ENCODE data around the gene PGPEP1.
A peak's percentile ranks its signal among the peaks of the same experiment; 100 is the strongest.
"Not testable (repeated sequence)": the region's sequence is repeated elsewhere in the genome, so short reads cannot be mapped to it uniquely, and the experiment has no call there.

PGPEP1 gene

DNA sequence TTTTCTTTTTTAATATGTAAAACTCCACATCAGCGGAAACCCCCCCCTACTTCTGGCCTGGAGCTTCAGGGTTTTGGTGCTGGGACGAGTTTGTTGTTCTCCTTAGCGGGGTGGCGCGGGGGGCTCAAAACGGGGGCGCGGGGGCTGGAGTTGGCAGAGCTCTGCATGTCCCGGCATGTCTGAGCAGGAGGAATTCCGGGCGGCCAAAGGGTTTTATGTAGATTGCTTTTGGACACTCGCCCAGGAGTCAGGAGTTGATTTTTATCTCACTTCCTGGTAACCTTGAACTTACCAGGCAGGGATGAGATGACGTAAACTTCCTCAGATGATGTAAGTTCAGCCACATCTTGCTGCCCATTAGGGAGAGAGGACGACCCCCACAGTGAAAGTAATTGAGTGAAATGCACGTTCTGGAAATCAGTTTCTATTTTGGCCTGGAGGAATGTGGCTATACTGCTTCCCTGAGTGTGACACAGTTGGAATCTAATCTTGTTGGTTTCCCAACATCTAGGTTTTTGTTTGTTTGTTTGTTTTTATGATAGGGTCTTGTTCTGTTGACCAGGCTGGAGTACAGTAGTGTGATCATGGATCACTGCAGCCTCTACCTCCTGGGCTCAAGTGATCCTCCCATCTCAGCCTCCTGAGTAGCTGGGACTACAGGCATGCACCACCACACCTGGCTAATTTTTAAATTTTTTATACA, 24.6 kb downstream of the PGPEP1 start:
- DNase-seq, result no peak

DNA sequence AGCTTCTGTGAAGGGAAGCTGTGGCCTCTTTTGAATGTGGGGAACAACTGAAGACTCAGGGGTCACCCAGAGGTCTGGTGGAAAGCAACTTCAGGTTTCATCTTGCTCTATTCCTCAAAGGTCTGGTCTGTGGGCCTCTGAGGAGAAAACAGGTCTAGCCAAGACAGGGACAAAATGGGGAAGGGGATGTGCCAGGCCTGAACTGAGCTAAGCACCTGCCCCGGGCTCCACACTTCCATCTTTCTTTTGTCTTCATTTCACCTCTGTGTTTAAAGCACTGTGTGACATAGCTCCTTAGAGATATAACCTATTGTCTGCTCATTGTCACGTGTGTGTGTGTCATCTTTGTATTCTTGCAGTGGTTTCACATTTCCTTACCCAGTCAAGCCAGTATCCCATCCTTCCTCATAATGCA, 25.6 kb downstream of the PGPEP1 start:
- no peak for DNase-seq

DNA sequence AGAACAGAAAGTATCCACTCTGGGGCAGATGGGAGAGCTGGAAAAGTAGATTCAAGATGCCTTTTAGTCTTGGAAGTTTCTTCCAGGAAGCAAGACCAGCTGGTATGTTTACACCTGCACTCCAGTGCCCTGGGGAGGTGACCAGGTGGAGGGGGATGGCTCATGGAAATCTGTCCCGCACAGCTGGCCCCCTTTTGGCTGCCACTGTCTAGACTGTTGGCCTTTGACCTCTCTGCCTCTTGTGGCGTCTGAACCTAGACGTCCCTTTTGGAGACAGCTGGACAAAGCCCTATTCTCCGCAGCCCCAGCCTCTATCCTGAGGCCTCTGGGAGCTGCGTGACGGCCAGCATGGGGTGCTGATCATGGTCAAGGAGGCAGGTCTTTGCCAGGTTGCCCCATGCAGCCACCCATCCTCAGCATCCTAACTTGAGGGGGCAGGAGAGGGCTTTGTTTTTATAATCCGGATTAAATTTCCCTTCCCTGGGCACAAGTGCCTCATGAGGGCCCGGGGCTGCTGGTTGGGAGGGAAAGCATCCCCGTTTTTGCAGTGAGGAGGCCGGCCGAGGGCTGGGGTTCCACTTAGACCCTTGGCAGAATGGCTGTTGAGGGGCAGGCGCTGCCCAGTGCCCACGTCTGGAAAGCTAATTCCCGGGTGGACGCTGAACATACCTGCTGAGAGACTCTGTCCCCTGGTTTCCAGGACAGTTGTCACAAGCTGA, 28.3 kb downstream of the PGPEP1 start:
- DNase-seq, result no peak

- DNase-seq, result no peak
Measured at GRCh38 chr19:18373407-18373891, 33.1 kb downstream of the PGPEP1 start.

GRCh38 chr19:18373892-18374629, 33.7 kb downstream of the PGPEP1 start:
- no peak for DNase-seq

- no peak for DNase-seq
Measured at GRCh38 chr19:18377026-18377425, 36.6 kb downstream of the PGPEP1 start.

- DNase-seq, result no peak
Measured at GRCh38 chr19:18379803-18380747, 39.7 kb downstream of the PGPEP1 start.

DNA sequence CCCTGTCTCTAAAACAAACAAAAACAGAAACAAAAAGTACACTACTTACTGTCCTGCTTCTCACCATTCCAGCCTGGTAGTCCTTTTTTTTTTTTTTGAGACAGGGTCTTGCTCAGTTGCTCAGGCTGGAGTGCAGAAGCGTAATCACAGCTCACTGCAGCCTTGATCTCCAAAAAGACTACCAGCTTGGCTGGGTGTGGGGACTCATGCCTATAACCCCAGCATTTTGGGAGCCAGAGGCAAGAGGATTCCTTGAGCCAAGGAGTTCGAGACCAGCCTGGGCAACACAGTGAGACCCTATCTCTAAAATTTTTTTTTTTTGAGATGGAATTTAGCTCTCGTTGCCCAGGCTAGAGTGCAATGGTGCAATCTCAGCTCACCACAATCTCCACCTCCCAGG, 40.4 kb downstream of the PGPEP1 start:
- DNase-seq, result no peak

DNA sequence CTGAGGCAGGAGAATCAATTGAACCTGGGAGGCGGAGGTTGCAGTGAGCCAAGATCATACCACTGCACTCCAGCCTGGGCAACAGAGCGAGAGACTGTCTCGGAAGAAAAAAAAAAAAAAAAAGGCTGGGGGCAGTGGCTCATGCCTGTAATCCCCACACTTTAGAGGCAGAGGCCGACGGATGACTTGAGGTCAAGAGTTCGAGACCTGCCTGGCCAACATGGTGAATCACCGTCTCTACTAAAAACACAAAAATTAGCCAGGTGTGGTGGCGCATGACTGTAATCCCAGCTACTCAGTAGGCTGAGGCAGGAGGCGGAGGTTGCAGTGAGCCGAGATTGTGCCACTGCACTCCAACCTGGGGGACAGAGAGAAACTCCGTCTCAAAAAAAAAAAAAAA, 43.2 kb downstream of the PGPEP1 start:
- not testable (repeated sequence) for DNase-seq

GRCh38 chr19:18384775-18385174, 44.4 kb downstream of the PGPEP1 start:
- no peak for DNase-seq

DNA sequence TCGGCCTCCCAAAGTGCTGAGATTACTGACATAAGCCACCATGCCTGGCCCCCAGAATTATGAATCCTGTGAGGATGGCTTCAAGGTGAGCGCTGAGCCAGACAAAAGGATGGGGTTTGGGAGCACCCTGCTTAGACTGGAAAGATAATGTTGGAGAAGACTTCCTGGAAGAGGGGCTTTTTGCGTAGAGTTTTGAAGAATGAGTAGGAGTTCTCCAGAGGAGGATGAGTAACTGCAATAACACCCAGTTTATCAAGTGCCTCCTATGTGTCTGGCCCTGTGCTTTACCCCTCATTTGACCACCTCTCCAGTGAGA, 44.9 kb downstream of the PGPEP1 start:
- no peak for DNase-seq

- DNase-seq, result no peak
Measured at GRCh38 chr19:18385675-18386542, 45.5 kb downstream of the PGPEP1 start, which contains the start of gene GDF15. Gene GDF15 (plus strand): TSS chr19:18386158. CDS start chr19:18386190, 32 bp downstream.

- no peak for DNase-seq
Measured at GRCh38 chr19:18386543-18387271, 46.3 kb downstream of the PGPEP1 start.

GRCh38 chr19:18388100-18388959, 47.9 kb downstream of the PGPEP1 start:
- DNase-seq, result peak; percentile 58

DNA sequence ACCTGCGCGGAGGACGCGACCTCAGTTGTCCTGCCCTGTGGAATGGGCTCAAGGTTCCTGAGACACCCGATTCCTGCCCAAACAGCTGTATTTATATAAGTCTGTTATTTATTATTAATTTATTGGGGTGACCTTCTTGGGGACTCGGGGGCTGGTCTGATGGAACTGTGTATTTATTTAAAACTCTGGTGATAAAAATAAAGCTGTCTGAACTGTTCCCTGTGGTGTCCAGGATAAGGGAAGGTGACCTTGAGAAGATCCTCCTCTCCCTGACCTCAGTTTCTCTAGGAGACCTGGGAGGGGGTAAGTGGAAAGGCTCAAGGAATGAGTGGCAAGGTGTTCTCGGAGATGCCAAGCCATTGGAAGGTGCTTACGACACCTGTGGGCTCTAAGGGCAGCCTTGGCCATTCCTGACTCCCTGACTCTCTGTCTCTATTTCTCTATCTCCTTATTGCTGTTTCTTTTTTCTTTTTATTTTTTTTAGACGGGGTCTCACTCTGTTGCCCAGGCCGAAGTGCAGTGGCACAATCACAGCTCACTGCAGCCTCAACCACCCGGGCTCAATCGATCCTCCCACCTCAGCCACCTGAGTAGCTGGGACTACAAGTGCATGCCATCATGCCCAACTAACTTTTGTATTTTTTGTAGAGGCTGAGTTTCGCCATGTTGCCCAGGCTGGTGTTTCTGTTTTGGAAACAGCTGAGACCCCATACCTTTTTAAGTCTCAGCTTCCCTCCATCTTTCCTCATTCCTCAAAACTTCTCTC, 48.7 kb downstream of the PGPEP1 start:
- no peak for DNase-seq

GRCh38 chr19:18389726-18390064, 49.3 kb downstream of the PGPEP1 start:
- no peak for DNase-seq

GRCh38 chr19:18390065-18390907, 49.9 kb downstream of the PGPEP1 start:
- DNase-seq, result no peak

DNA sequence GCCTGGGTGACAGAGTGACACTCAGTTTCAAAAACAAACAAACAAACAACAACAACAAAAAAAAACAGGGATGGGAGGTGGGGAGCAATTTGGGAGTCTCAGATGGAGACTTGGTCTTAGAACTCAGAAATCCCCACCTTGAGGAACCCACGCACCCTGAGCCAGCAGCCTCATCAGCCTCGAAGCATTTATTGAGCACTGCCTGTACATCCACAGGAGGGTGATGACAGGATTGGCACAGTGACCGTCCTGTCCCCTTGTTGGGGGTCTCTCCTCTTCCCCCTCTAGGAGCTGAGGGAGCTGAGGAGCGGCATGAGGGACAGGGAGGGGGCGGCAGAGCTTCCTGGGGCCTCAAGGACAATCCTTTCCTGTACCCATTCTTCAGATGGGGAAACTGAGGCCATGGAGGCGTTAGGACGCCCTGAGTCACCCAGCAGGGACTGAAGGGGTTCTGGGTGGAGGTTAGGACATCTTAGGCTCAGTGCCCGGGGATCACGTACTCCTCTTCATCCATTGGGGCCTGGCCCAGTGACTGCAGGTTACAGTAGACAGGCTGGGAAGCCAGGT, 51.2 kb downstream of the PGPEP1 start:
- no peak for DNase-seq

All from activated gamma-delta T cell (primary cell).